B cell (primary cell): Measurements from ENCODE around the gene NDUFS7. TPM values are rescaled to one million over a fixed set of nuclear protein-coding genes. Genes with fewer than 3 reads are reported as not detected.

Source experiments
- ATAC-seq: fragments of 200-7000 bp; cut with Tn5 transposase; one replicate; pipeline ENCODE4 v1.10.0; 2021; ENCODE audit warnings: low read depth, mild to moderate bottlenecking, moderate number of reproducible peaks, moderate library complexity
- CTCF ChIA-PET: fragments of 350-600 bp; sonication (Branson Sonifier 250); formaldehyde crosslinking; loops from one replicate; lab custom pipeline; 2021; ENCODE audit warnings: antibody characterized with exemption, inconsistent platforms; lab: Charles Lee
- POLR2A ChIA-PET: fragments of 350-600 bp; sonication (Branson Sonifier 250); formaldehyde crosslinking; loops from one replicate; lab custom pipeline; 2021; ENCODE audit warnings: antibody characterized with exemption; lab: Charles Lee
- DNase-seq: peaks from one replicate; pipeline ENCODE4 v3.0.0; 2013
- H2AFZ ChIP-seq: 2 replicates; pipeline ENCODE4 v1.6.1; 2012; ENCODE audit warnings: mild to moderate bottlenecking, low read depth, low read length; ENCODE audit not compliant: insufficient read depth, poor library complexity, severe bottlenecking
- H3K27ac ChIP-seq, 2 donors: 1 replicate in 1 of 2; 2 replicates in 1 of 2; pipeline ENCODE4 v1.5.1; 2012 to 2013; ENCODE audit warnings: low read length in 2 of 2, mild to moderate bottlenecking in 2 of 2, moderate library complexity in 1 of 2
- H3K27me3 ChIP-seq, 4 experiments: fragments of 200-600 bp in 1 of 4; sonication (generic) in 1 of 4; replicated peaks in 1 of 4; 1 replicate in 2 of 4; 2 replicates in 2 of 4; pipeline versions ENCODE4 v1.6.1 to v1.7.0; 2013 to 2016; ENCODE audit warnings: low read length in 3 of 4, mild to moderate bottlenecking in 2 of 4, mixed read lengths in 1 of 4, moderate library complexity in 1 of 4; ENCODE audit not compliant: insufficient read depth in 4 of 4, control insufficient read depth in 3 of 4; ENCODE audit errors: control extremely low read depth in 1 of 4
- H3K36me3 ChIP-seq, 2 experiments: replicated peaks in 1 of 2; 1 replicate in 1 of 2; 2 replicates in 1 of 2; pipeline versions ENCODE4 v1.6.1 to v1.7.1; 2013; ENCODE audit warnings: low read length in 1 of 2; ENCODE audit not compliant: insufficient read depth in 2 of 2, control insufficient read depth in 1 of 2; ENCODE audit errors: control extremely low read depth in 1 of 2, extremely low read depth in 1 of 2
- H3K4me1 ChIP-seq, 2 donors: fragments of 200-600 bp in 1 of 2; sonication (generic) in 1 of 2; 1 replicate in 1 of 2; 2 replicates in 1 of 2; pipeline versions ENCODE4 v1.5.1 to v1.6.1; 2013 to 2017; ENCODE audit warnings: low read length in 2 of 2; ENCODE audit not compliant: control insufficient read depth in 2 of 2, insufficient read depth in 2 of 2
- H3K4me2 ChIP-seq: replicated peaks from 2 replicates; pipeline ENCODE3; 2012; ENCODE audit warnings: mild to moderate bottlenecking, low read depth, low read length; ENCODE audit not compliant: poor library complexity, severe bottlenecking
- H3K4me3 ChIP-seq, 5 experiments: fragments of 200-600 bp in 1 of 5; sonication (generic) in 1 of 5; 1 replicate in 3 of 5; 2 replicates in 2 of 5; pipeline versions ENCODE4 v1.5.1 to v1.7.0; 2011 to 2016; ENCODE audit warnings: low read length in 4 of 5, mild to moderate bottlenecking in 4 of 5, low read depth in 2 of 5, control low read depth in 1 of 5, moderate library complexity in 1 of 5; ENCODE audit not compliant: insufficient read depth in 1 of 5; ENCODE audit errors: control extremely low read depth in 1 of 5, extremely low read depth in 1 of 5
- H3K79me2 ChIP-seq: fragments of 200-600 bp; sonication (generic); one replicate; pipeline ENCODE4 v1.6.0; 2016; ENCODE audit warnings: low read length; ENCODE audit not compliant: control insufficient read depth, insufficient read depth
- H3K9ac ChIP-seq: fragments of 200-600 bp; sonication (generic); 2 replicates; pipeline ENCODE4 v1.6.1; 2017; ENCODE audit warnings: mild to moderate bottlenecking, low read length, moderate library complexity
- H3K9me3 ChIP-seq, 3 donors: one replicate each; pipeline versions ENCODE4 v1.6.1 to v1.7.1; 2013; ENCODE audit warnings: low read length in 2 of 3; ENCODE audit not compliant: control insufficient read depth in 2 of 3, insufficient read depth in 1 of 3; ENCODE audit errors: control extremely low read depth in 1 of 3
- H4K20me1 ChIP-seq: 2 replicates; pipeline ENCODE4 v1.6.0; 2012; ENCODE audit warnings: mild to moderate bottlenecking, low read length; ENCODE audit not compliant: insufficient read depth, control insufficient read depth, poor library complexity, severe bottlenecking
- H3K27ac Mint-ChIP-seq: one replicate; pipeline ENCODE4 v1.8.0; 2021; ENCODE audit warnings: mixed read lengths
- H3K27me3 Mint-ChIP-seq: one replicate; pipeline ENCODE4 v1.8.0; 2021; ENCODE audit warnings: mixed read lengths
- H3K4me1 Mint-ChIP-seq: one replicate; pipeline ENCODE4 v1.8.0; 2021; ENCODE audit warnings: mixed read lengths
- H3K4me3 Mint-ChIP-seq: one replicate; pipeline ENCODE4 v1.8.0; 2021; ENCODE audit warnings: mixed read lengths
- H3K9me3 Mint-ChIP-seq: one replicate; pipeline ENCODE4 v1.8.0; 2022; ENCODE audit warnings: mixed read lengths; ENCODE audit not compliant: insufficient read depth
- CTCF ChIP-seq: fragments of 200-600 bp; IDR thresholded peaks from one replicate; pipeline ENCODE4 v1.8.0; 2022; ENCODE audit warnings: antibody characterized with exemption, mild to moderate bottlenecking
- EZH2 ChIP-seq: IDR thresholded peaks from 2 replicates; pipeline ENCODE4 v1.6.1; 2012; ENCODE audit warnings: borderline replicate concordance, low read depth, mild to moderate bottlenecking, moderate library complexity, low read length; ENCODE audit not compliant: insufficient read depth, poor library complexity, severe bottlenecking
- WGBS: methylation state at CpG from one replicate; pipeline ENCODE4 v1.1.5; 2013; ENCODE audit warnings: missing lambda C conversion rate; ENCODE audit not compliant: insufficient coverage; 5-methylcytosine and 5-hydroxymethylcytosine counted together
- intact Hi-C: fragments of 100-400 bp; cut with micrococcal nuclease; formaldehyde crosslinking; loops from one replicate; pipeline ENCODE4 v1.10.0; 2022
- polyA plus RNA-seq: library from polyadenylated mRNA; depleted of rRNA; stranded (reverse); fragments of >200 nt; gene quantifications from 2 replicates; pipeline ENCODE4 v1.2.3, GENCODE V29; 2012
- total RNA-seq, 2 donors: library from RNA; stranded (reverse); fragments of 120-200 nt in 1 of 2; gene quantifications; 1 replicate in 1 of 2; 2 replicates in 1 of 2; pipeline versions ENCODE4 v1.2.3 to v1.2.4, GENCODE V29; 2013 to 2022

Gene NDUFS7
- total and polyA plus RNA-seq, 2 donors (not counting 1 experiment from before 2014, with no cell fraction given), result 58.8 to 141 TPM

- H3K4me1 ChIP-seq, result peaks cover 5 to 8% of the 10 kb centered on the region in 2 donors
- Mint-ChIP-seq H3K4me1 (peaks cover 7% of the 10 kb centered on the region), H3K4me3 (no peak overlapping the region), H3K27ac (peak overlapping the region; percentile 20), H3K27me3 (peaks cover 3% of the 10 kb centered on the region), H3K9me3 (no peaks in the 10 kb centered on the region)
- ChIA-PET POLR2A (interaction anchor here (0.8 kb wide), 1 partner anchor 99 kb away, joined by 3 read pairs; no protein-coding TSS in a partner anchor), CTCF (no interaction called here)
- no peak overlapping the region for H3K4me2 ChIP-seq
- no peaks in the 10 kb centered on the region for H4K20me1 ChIP-seq
- H3K9ac ChIP-seq, result no peak overlapping the region
- no peak overlapping the region for H2AFZ ChIP-seq
- H3K27me3 ChIP-seq, result no peaks in the 10 kb centered on the region
- peaks cover 0 to 3% of the 10 kb centered on the region in 2 experiments for H3K36me3 ChIP-seq
- no peak for DNase-seq
- TF ChIP-seq EZH2 (no peak), CTCF (no peak)
- no peak overlapping the region for H3K27ac ChIP-seq
- no peak overlapping the region for H3K4me3 ChIP-seq
- ATAC-seq, result no peak
- WGBS, result 94% methylated on average over 24 of the region's 27 CpGs
- intact Hi-C loops, result no loop called here
- no peaks in the 10 kb centered on the region for H3K79me2 ChIP-seq
- no peaks in the 10 kb centered on the region for H3K9me3 ChIP-seq
These were observed 4.4 kb upstream of the NDUFS7 start for GRCh38 chr19:1379126-1379905.

GRCh38 chr19:1379961-1380489 lies 3.7 kb upstream of the NDUFS7 start:
- POLR2A ChIA-PET, result interaction anchor here (0.8 kb wide), 1 partner anchor 100 kb away, joined by 3 read pairs; no protein-coding TSS in a partner anchor
- peaks cover 11 to 15% of the 10 kb centered on the region in 2 donors for H3K4me1 ChIP-seq
- H3K79me2 ChIP-seq, result no peaks in the 10 kb centered on the region
- intact Hi-C loops, result no loop called here
- H3K9me3 ChIP-seq, result no peaks in the 10 kb centered on the region
- Mint-ChIP-seq H3K4me1 (peaks cover 13% of the 10 kb centered on the region), H3K27ac (no peak overlapping the region), H3K4me3 (no peak overlapping the region), H3K27me3 (peaks cover 3% of the 10 kb centered on the region), H3K9me3 (no peaks in the 10 kb centered on the region)
- H3K4me2 ChIP-seq, result no peak overlapping the region
- peaks cover 0 to 3% of the 10 kb centered on the region in 2 experiments for H3K36me3 ChIP-seq
- CTCF ChIA-PET, result no interaction called here
- no peak for ATAC-seq
- H3K4me3 ChIP-seq, result no peak overlapping the region
- H2AFZ ChIP-seq, result no peak overlapping the region
- DNase-seq, result no peak
- H3K27ac ChIP-seq, result no peak overlapping the region
- no peak overlapping the region for H3K9ac ChIP-seq
- TF ChIP-seq EZH2 (no peak), CTCF (no peak)
- H4K20me1 ChIP-seq, result no peaks in the 10 kb centered on the region
- H3K27me3 ChIP-seq, result no peaks in the 10 kb centered on the region
- 92% methylated on average over 7 of the region's 12 CpGs for WGBS
